Astrocyte of the cerebellum (primary cell): ENCODE results near the gene CCDC92.
A peak's percentile ranks its signal among the peaks of the same experiment; 100 is the strongest.

Source experiments
- DNase-seq: peaks from one replicate; pipeline ENCODE4 v3.0.0-alpha.2; 2011; ENCODE audit warnings: low read depth
- H3K4me3 ChIP-seq: 2 replicates; pipeline ENCODE4 v1.5.1; 2011; ENCODE audit warnings: mild to moderate bottlenecking, low read depth, low read length, moderate library complexity
- CTCF ChIP-seq: IDR thresholded peaks from 2 replicates; pipeline ENCODE4 v1.5.1; 2012; ENCODE audit warnings: low read length, low read depth, moderate library complexity, mild to moderate bottlenecking; ENCODE audit errors: missing control alignments
- in situ Hi-C: cut with HindIII; loops from 2 replicates; pipeline ENCODE4 v1.10.0; 2017; ENCODE audit warnings: low sequenced_read_pairs

The CCDC92 gene

DNA sequence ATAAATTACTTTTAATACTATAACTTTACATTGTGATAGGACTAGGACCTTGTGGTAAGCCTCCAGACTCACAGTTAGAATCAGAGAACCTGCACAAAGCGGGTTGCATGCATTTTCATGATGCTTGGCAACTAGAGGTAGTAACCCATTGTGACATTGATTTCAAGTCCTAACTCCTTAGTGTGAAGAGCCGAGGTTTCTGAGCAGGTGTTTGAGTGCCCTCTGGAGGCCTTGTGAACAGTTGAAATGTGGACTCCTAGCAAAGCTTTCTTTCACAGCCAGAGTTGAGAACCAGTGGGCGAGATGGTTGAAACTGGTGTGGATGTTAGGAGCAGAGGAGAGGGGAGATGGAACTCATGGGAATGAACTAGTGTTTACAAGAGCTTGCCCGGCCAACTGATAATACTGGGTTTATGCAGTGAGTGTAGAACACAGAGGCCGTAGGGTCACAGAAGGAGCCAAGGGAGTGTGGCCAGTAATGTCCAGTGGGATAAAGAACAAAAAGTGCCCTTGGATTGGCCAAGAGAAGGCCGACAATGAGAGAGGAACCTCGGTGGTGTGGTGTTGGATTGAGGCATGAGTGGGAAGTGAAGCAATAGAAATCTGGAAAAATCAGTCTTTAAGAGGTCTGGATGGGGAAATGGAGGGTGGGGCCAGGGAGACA, 11.3 kb upstream of the CCDC92 start:
- DNase-seq: peak; percentile 66
- in situ Hi-C loops: loop anchor here (10.0 to 25.0 kb wide), 2 partner anchors 269 to 322 kb away; partner anchors contain the start of genes ATP6V0A2 and TCTN2

DNA sequence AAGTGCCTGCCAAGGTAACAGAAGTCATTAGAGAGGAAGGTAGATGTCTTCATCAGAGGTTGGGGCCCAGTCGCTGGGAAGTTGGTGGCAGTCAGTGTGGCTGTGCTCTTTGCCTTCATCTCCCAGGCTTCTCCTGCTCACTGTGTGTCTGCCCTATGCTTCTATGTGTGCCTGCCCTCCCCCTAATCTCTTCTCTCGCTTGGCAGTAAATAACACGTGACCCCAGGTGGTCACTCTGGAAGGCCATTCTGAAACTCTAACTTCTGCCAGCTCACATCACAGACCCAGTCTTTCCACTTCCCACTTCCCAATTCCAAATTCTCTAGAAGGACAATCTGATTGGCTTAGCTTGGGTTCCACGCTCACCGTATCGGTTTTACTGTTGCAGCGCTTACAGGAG, 9.6 kb upstream of the CCDC92 start:
- H3K4me3 ChIP-seq: no peak overlapping the region
- no peak for DNase-seq
- TF ChIP-seq CTCF: no peak
- in situ Hi-C loops: loop anchor here (10.0 to 25.0 kb wide), 2 partner anchors 267 to 320 kb away; partner anchors contain the start of genes ATP6V0A2 and TCTN2

More for the DNA sequence above, 11.3 kb upstream of the CCDC92 start:
- H3K4me3 ChIP-seq: no peak overlapping the region
- TF ChIP-seq CTCF: peak; percentile 75

DNA sequence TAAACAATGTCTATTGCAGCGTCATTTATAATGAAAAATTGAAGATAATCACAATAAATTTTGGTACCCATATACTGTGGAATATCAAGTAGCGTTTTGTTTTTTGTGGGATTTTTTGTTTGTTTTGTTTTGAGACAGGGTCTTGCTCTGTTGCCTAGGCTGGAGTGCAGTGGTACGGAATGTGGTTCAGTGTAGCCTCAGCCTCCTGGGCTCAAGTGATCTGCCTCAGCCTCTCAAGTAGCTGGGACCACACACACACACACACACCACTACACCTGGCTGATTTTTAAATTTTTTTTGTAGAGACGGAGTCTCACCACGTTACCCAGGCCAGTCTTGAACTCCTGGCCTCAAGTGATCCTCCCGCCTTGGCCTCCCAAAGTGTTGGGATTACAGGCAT, 6.9 kb upstream of the CCDC92 start:
- no peak for DNase-seq
- no peak for TF ChIP-seq CTCF
- in situ Hi-C loops: loop anchor here (25.0 kb wide), 1 partner anchor 317 kb away; the partner anchor contains the start of gene TCTN2
- no peak overlapping the region for H3K4me3 ChIP-seq

DNA sequence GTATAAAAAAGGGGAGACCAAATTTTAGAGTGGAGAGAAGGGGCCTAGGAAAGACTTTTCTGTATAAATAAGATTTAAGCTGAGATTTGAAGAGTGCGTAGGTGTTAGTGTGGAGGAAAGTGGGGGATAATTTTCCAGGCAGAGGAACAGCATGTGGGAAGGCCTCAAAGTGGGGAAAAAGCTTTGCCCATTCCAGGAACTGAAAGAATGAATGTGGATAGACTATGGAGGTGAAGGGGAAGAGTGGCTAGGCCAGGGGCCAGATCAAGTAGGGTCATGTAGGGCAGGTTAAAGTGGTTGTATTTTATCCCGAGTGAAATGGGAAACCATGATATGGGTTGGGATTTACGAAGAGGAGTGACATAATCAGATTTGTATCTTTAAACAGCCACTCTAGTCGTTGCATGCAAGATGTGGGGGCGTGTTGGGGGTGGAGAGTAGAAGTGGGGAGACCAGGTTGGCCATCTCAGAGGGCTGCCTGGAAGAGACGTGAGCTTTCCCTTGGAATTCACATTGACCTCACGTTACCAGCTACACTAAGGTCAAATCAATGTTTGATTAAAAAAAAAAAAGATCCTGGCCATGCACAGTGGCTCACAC, 3.7 kb upstream of the CCDC92 start:
- no peak for TF ChIP-seq CTCF
- no peak for DNase-seq
- in situ Hi-C loops: loop anchor here (25.0 kb wide), 1 partner anchor 314 kb away; the partner anchor contains the start of gene TCTN2
- no peak overlapping the region for H3K4me3 ChIP-seq

GRCh38 chr12:123973552-123974341, 1.1 kb upstream of the CCDC92 start:
- DNase-seq: no peak
- in situ Hi-C loops: no loop called here

More at GRCh38 chr12:123973552-123974341, 1.1 kb upstream of the CCDC92 start:
- H3K4me3 ChIP-seq: peak overlapping the region; percentile 67
- no peak for TF ChIP-seq CTCF
